Measurements from ENCODE around the gene MTUS2.

The MTUS2 gene

GRCh38 chr13:29527511-29527910 lies 707.4 kb downstream of the MTUS2 start:
- H3K27me3 ChIP-seq (ENCODE audit: insufficient read depth, low read length, poor library complexity, severe bottlenecking): no peaks in the 10 kb centered on the region
- H3K4me2 ChIP-seq (ENCODE audit: low read depth, low read length, poor library complexity, severe bottlenecking): no peak overlapping the region
- no peak overlapping the region for H3K4me3 ChIP-seq (ENCODE audit: low read length, poor library complexity, severe bottlenecking)
- no peaks in the 10 kb centered on the region for H3K9me3 ChIP-seq (ENCODE audit: insufficient read depth, low read depth, low read length)
- no peaks in the 10 kb centered on the region for H3K4me1 ChIP-seq (ENCODE audit: insufficient read depth, low read length, poor library complexity, severe bottlenecking)
- no peak for TF ChIP-seq EZH2phosphoT487 (IDR thresholded peaks at IDR 0.05; ENCODE audit: borderline replicate concordance)
- TF ChIP-seq, protein P1, sequence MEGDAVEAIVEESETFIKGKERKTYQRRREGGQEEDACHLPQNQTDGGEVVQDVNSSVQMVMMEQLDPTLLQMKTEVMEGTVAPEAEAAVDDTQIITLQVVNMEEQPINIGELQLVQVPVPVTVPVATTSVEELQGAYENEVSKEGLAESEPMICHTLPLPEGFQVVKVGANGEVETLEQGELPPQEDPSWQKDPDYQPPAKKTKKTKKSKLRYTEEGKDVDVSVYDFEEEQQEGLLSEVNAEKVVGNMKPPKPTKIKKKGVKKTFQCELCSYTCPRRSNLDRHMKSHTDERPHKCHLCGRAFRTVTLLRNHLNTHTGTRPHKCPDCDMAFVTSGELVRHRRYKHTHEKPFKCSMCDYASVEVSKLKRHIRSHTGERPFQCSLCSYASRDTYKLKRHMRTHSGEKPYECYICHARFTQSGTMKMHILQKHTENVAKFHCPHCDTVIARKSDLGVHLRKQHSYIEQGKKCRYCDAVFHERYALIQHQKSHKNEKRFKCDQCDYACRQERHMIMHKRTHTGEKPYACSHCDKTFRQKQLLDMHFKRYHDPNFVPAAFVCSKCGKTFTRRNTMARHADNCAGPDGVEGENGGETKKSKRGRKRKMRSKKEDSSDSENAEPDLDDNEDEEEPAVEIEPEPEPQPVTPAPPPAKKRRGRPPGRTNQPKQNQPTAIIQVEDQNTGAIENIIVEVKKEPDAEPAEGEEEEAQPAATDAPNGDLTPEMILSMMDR (conservative IDR thresholded peaks at IDR 0.05; ENCODE audit: low read length): no peak
- no peaks in the 10 kb centered on the region for H3K9me2 ChIP-seq (replicated peaks; ENCODE audit: low read depth, low read length)
- no peaks in the 10 kb centered on the region for H4K20me1 ChIP-seq (ENCODE audit: insufficient read depth, low read length, poor library complexity, severe bottlenecking)
- H3K79me2 ChIP-seq (ENCODE audit: insufficient read depth, low read length): no peaks in the 10 kb centered on the region
- no peak overlapping the region for H2AFZ ChIP-seq (ENCODE audit: low read length)
- H3K9ac ChIP-seq (ENCODE audit: low read depth, low read length, poor library complexity, severe bottlenecking): no peak overlapping the region
- no peaks in the 10 kb centered on the region for H3F3A ChIP-seq (ENCODE audit: low read depth)
- peaks cover 93% of the 10 kb centered on the region for H3K36me3 ChIP-seq (ENCODE audit: insufficient read depth, low read length)

- no peak overlapping the region for H3K9ac ChIP-seq (ENCODE audit: low read depth, low read length, poor library complexity, severe bottlenecking)
- no peaks in the 10 kb centered on the region for H3K9me2 ChIP-seq (replicated peaks; ENCODE audit: low read depth, low read length)
- TF ChIP-seq, protein P1 (conservative IDR thresholded peaks at IDR 0.05; ENCODE audit: low read length): no peak
- no peak for TF ChIP-seq EZH2phosphoT487 (IDR thresholded peaks at IDR 0.05; ENCODE audit: borderline replicate concordance)
- H3K4me1 ChIP-seq (ENCODE audit: insufficient read depth, low read length, poor library complexity, severe bottlenecking): no peaks in the 10 kb centered on the region
- no peaks in the 10 kb centered on the region for H3F3A ChIP-seq (ENCODE audit: low read depth)
- H2AFZ ChIP-seq (ENCODE audit: low read length): no peak overlapping the region
- no peaks in the 10 kb centered on the region for H4K20me1 ChIP-seq (ENCODE audit: insufficient read depth, low read length, poor library complexity, severe bottlenecking)
- H3K9me3 ChIP-seq (ENCODE audit: insufficient read depth, low read depth, low read length): no peaks in the 10 kb centered on the region
- no peak overlapping the region for H3K4me2 ChIP-seq (ENCODE audit: low read depth, low read length, poor library complexity, severe bottlenecking)
- H3K27me3 ChIP-seq (ENCODE audit: insufficient read depth, low read length, poor library complexity, severe bottlenecking): no peaks in the 10 kb centered on the region
- no peak overlapping the region for H3K4me3 ChIP-seq (ENCODE audit: low read length, poor library complexity, severe bottlenecking)
- peaks cover 93% of the 10 kb centered on the region for H3K36me3 ChIP-seq (ENCODE audit: insufficient read depth, low read length)
- no peaks in the 10 kb centered on the region for H3K79me2 ChIP-seq (ENCODE audit: insufficient read depth, low read length)
Observed at GRCh38 chr13:29527916-29528315, 707.8 kb downstream of the MTUS2 start.

GRCh38 chr13:29529754-29530153 lies 709.6 kb downstream of the MTUS2 start:
- H2AFZ ChIP-seq (ENCODE audit: low read length): no peak overlapping the region
- H3K9ac ChIP-seq (ENCODE audit: low read depth, low read length, poor library complexity, severe bottlenecking): no peak overlapping the region
- TF ChIP-seq, protein P1 (conservative IDR thresholded peaks at IDR 0.05; ENCODE audit: low read length): no peak
- no peak for TF ChIP-seq EZH2phosphoT487 (IDR thresholded peaks at IDR 0.05; ENCODE audit: borderline replicate concordance)
- H3K36me3 ChIP-seq (ENCODE audit: insufficient read depth, low read length): peaks cover 93% of the 10 kb centered on the region
- no peaks in the 10 kb centered on the region for H3K27me3 ChIP-seq (ENCODE audit: insufficient read depth, low read length, poor library complexity, severe bottlenecking)
- H3K4me1 ChIP-seq (ENCODE audit: insufficient read depth, low read length, poor library complexity, severe bottlenecking): no peaks in the 10 kb centered on the region
- H3K79me2 ChIP-seq (ENCODE audit: insufficient read depth, low read length): peaks cover 3% of the 10 kb centered on the region; the same call in 1 of the 2 replicates
- no peaks in the 10 kb centered on the region for H4K20me1 ChIP-seq (ENCODE audit: insufficient read depth, low read length, poor library complexity, severe bottlenecking)
- no peak overlapping the region for H3K4me3 ChIP-seq (ENCODE audit: low read length, poor library complexity, severe bottlenecking)
- no peaks in the 10 kb centered on the region for H3K9me2 ChIP-seq (replicated peaks; ENCODE audit: low read depth, low read length)
- no peaks in the 10 kb centered on the region for H3F3A ChIP-seq (ENCODE audit: low read depth)
- H3K9me3 ChIP-seq (ENCODE audit: insufficient read depth, low read depth, low read length): no peaks in the 10 kb centered on the region
- no peak overlapping the region for H3K4me2 ChIP-seq (ENCODE audit: low read depth, low read length, poor library complexity, severe bottlenecking)
